HG03469 (cell line): Measurements from ENCODE around the gene FBXW10.
A peak's percentile ranks its signal among the peaks of the same experiment; 100 is the strongest.
"Not testable (repeated sequence)": the region's sequence is repeated elsewhere in the genome, so short reads cannot be mapped to it uniquely, and the experiment has no call there.

Source experiments
- ATAC-seq: cut with Tn5 transposase; IDR thresholded peaks from one replicate; pipeline ENCODE4 v1.9.1; 2021; ENCODE audit warnings: mild to moderate bottlenecking, moderate library complexity, moderate number of reproducible peaks; ENCODE audit not compliant: unreplicated experiment

Gene FBXW10

GRCh38 chr17:18753829-18754409 lies 10.1 kb downstream of the FBXW10 start:
- ATAC-seq: not testable (repeated sequence)

- ATAC-seq: not testable (repeated sequence)
Observed at GRCh38 chr17:18755969-18756368, 12.1 kb downstream of the FBXW10 start.

- not testable (repeated sequence) for ATAC-seq
Observed at GRCh38 chr17:18757368-18758044, 13.7 kb downstream of the FBXW10 start.

- not testable (repeated sequence) for ATAC-seq
Observed at GRCh38 chr17:18758344-18758743, 14.5 kb downstream of the FBXW10 start.

GRCh38 chr17:18760221-18760620 lies 16.4 kb downstream of the FBXW10 start:
- ATAC-seq: not testable (repeated sequence)

GRCh38 chr17:18770572-18770971 lies 26.7 kb downstream of the FBXW10 start:
- not testable (repeated sequence) for ATAC-seq

GRCh38 chr17:18771066-18771465 lies 27.2 kb downstream of the FBXW10 start:
- not testable (repeated sequence) for ATAC-seq

- no peak for ATAC-seq
Observed at GRCh38 chr17:18772471-18772870, 28.6 kb downstream of the FBXW10 start.

GRCh38 chr17:18780991-18781718 lies 37.3 kb downstream of the FBXW10 start, which contains the start of gene TVP23B:
TVP23B (plus strand) TSS chr17:18781183; CDS start chr17:18781294, 111 bp downstream.
- peak; percentile 90 for ATAC-seq

GRCh38 chr17:18781805-18782204 lies 38.0 kb downstream of the FBXW10 start:
- ATAC-seq: not testable (repeated sequence)

GRCh38 chr17:18785933-18786332 lies 42.1 kb downstream of the FBXW10 start:
- ATAC-seq: not testable (repeated sequence)

GRCh38 chr17:18786890-18787289 lies 43.0 kb downstream of the FBXW10 start:
- not testable (repeated sequence) for ATAC-seq

GRCh38 chr17:18791402-18791801 lies 47.5 kb downstream of the FBXW10 start:
- not testable (repeated sequence) for ATAC-seq

GRCh38 chr17:18794841-18795240 lies 51.0 kb downstream of the FBXW10 start:
- ATAC-seq: not testable (repeated sequence)

- not testable (repeated sequence) for ATAC-seq
Observed at GRCh38 chr17:18796887-18797286, 53.0 kb downstream of the FBXW10 start.

- ATAC-seq: not testable (repeated sequence)
Observed at GRCh38 chr17:18803458-18804245, 59.8 kb downstream of the FBXW10 start.

- ATAC-seq: not testable (repeated sequence)
Observed at GRCh38 chr17:18815924-18816323, 72.1 kb downstream of the FBXW10 start.

GRCh38 chr17:18816489-18817371 lies 72.9 kb downstream of the FBXW10 start:
- ATAC-seq: not testable (repeated sequence)

- ATAC-seq: not testable (repeated sequence)
Observed at GRCh38 chr17:18821430-18821829, 77.6 kb downstream of the FBXW10 start.

GRCh38 chr17:18827613-18828012 lies 83.8 kb downstream of the FBXW10 start:
- ATAC-seq: not testable (repeated sequence)
